ENCODE measurements around the gene HDAC5.
"Not testable (repeated sequence)": the region's sequence is repeated elsewhere in the genome, so short reads cannot be mapped to it uniquely, and the experiment has no call there.

HDAC5 gene

GRCh38 chr17:44110011-44110686 lies 13.3 kb downstream of the HDAC5 start:
- no peak for DNase-seq

- no peak for DNase-seq
These were observed 14.2 kb downstream of the HDAC5 start for GRCh38 chr17:44109312-44109630.

GRCh38 chr17:44108440-44109311 lies 14.8 kb downstream of the HDAC5 start:
- no peak for DNase-seq

GRCh38 chr17:44106801-44107200 lies 16.6 kb downstream of the HDAC5 start:
- DNase-seq, result no peak

GRCh38 chr17:44105941-44106340 lies 17.5 kb downstream of the HDAC5 start:
- DNase-seq, result no peak

GRCh38 chr17:44105483-44105882 lies 18.0 kb downstream of the HDAC5 start:
- no peak for DNase-seq

- no peak for DNase-seq
These were observed 20.4 kb downstream of the HDAC5 start for GRCh38 chr17:44102849-44103622.

- DNase-seq, result not testable (repeated sequence)
These were observed 21.6 kb downstream of the HDAC5 start for GRCh38 chr17:44101858-44102257.

GRCh38 chr17:44097110-44097958 lies 26.1 kb downstream of the HDAC5 start:
- DNase-seq, result no peak

- DNase-seq, result no peak
These were observed 27.6 kb downstream of the HDAC5 start for GRCh38 chr17:44095647-44096496.

- DNase-seq, result no peak
These were observed 28.1 kb downstream of the HDAC5 start for GRCh38 chr17:44095388-44095646.

GRCh38 chr17:44094701-44095387 lies 28.6 kb downstream of the HDAC5 start:
- DNase-seq, result no peak

- DNase-seq, result no peak
These were observed 30.1 kb downstream of the HDAC5 start for GRCh38 chr17:44093231-44093900.

- no peak for DNase-seq
These were observed 31.4 kb downstream of the HDAC5 start for GRCh38 chr17:44092051-44092450.

- no peak for DNase-seq
These were observed 32.0 kb downstream of the HDAC5 start for GRCh38 chr17:44091200-44091997.

GRCh38 chr17:44088254-44088653 lies 35.2 kb downstream of the HDAC5 start:
- DNase-seq, result no peak

- no peak for DNase-seq
These were observed 36.1 kb downstream of the HDAC5 start for GRCh38 chr17:44087319-44087718.

GRCh38 chr17:44086364-44087311 lies 36.8 kb downstream of the HDAC5 start:
- DNase-seq, result peak; percentile 45

GRCh38 chr17:44085908-44086307 lies 37.5 kb downstream of the HDAC5 start:
- DNase-seq, result no peak

Data from activated CD4-positive, CD25-positive, alpha-beta regulatory T cell treated with anti-CD3 and anti-CD28 coated beads, Interleukin-2, amount 50 U/mL, for 72 hours (primary cell).